HEK293 (cell line): ENCODE measurements around the gene TCERG1.

Experiments
- GLI2 ChIP-seq: fragments of 450-650 bp; formaldehyde crosslinking; IDR thresholded peaks from 2 replicates; pipeline ENCODE4; 2017; ENCODE audit warnings: missing biosample characterization, missing genetic modification characterization, low read depth, borderline replicate concordance
- IKZF3 ChIP-seq: fragments of 450-650 bp; IDR thresholded peaks from 2 replicates; pipeline ENCODE4 v1.5.0; 2018; ENCODE audit warnings: missing biosample characterization, mild to moderate bottlenecking, missing genetic modification characterization, moderate library complexity
- KLF1 ChIP-seq: fragments of 450-650 bp; formaldehyde crosslinking; IDR thresholded peaks from 2 replicates; pipeline ENCODE4 v1.5.1; 2016; ENCODE audit warnings: missing biosample characterization, missing genetic modification characterization
- MZF1 ChIP-seq: fragments of 450-650 bp; formaldehyde crosslinking; IDR thresholded peaks from 2 replicates; pipeline ENCODE4 v1.5.1; 2017; ENCODE audit warnings: missing biosample characterization, missing genetic modification characterization, borderline replicate concordance
- PATZ1 ChIP-seq: fragments of 450-650 bp; formaldehyde crosslinking; IDR thresholded peaks from 2 replicates; pipeline ENCODE4 v1.5.1; 2016; ENCODE audit warnings: missing biosample characterization, missing genetic modification characterization
- PRDM2 ChIP-seq: fragments of 450-650 bp; formaldehyde crosslinking; IDR thresholded peaks from 2 replicates; pipeline ENCODE4 v1.5.1; 2016; ENCODE audit warnings: missing biosample characterization, missing genetic modification characterization, borderline replicate concordance
- SALL2 ChIP-seq: fragments of 450-650 bp; formaldehyde crosslinking; IDR thresholded peaks from 2 replicates; pipeline ENCODE4 v1.5.0; 2017; ENCODE audit warnings: missing biosample characterization, mild to moderate bottlenecking, missing genetic modification characterization, borderline replicate concordance
- SP7 ChIP-seq: fragments of 450-650 bp; formaldehyde crosslinking; IDR thresholded peaks from 2 replicates; pipeline ENCODE4 v1.5.1; 2016; ENCODE audit warnings: missing biosample characterization, missing genetic modification characterization
- YY1 ChIP-seq: fragments of 450-650 bp; formaldehyde crosslinking; IDR thresholded peaks from 2 replicates; pipeline ENCODE4 v1.5.1; 2018; ENCODE audit warnings: missing biosample characterization, missing genetic modification characterization
- ZBTB26 ChIP-seq: fragments of 450-650 bp; formaldehyde crosslinking; optimal IDR thresholded peaks from 2 replicates; pipeline ENCODE3; 2016; ENCODE audit warnings: missing biosample characterization, mild to moderate bottlenecking, missing genetic modification characterization
- ZFP37 ChIP-seq: fragments of 450-650 bp; formaldehyde crosslinking; IDR thresholded peaks from 2 replicates; pipeline ENCODE4 v1.5.1; 2016; ENCODE audit warnings: missing biosample characterization, missing genetic modification characterization
- ZNF138 ChIP-seq: fragments of 450-650 bp; formaldehyde crosslinking; IDR thresholded peaks from 2 replicates; pipeline ENCODE4 v1.5.1; 2016; ENCODE audit warnings: missing biosample characterization, missing genetic modification characterization, borderline replicate concordance
- ZNF157 ChIP-seq: fragments of 450-650 bp; formaldehyde crosslinking; IDR thresholded peaks from 2 replicates; pipeline ENCODE4 v1.5.1; 2016; ENCODE audit warnings: missing biosample characterization, missing genetic modification characterization
- ZNF266 ChIP-seq: fragments of 450-650 bp; formaldehyde crosslinking; IDR thresholded peaks from 2 replicates; pipeline ENCODE4 v1.5.1; 2016; ENCODE audit warnings: missing biosample characterization, missing genetic modification characterization, low read depth
- ZNF274 ChIP-seq, 2 experiments: fragments of 200-500 bp in 1 of 2; fragments of 450-650 bp in 1 of 2; sonication (Bioruptor generic) in 1 of 2; formaldehyde crosslinking in 1 of 2; IDR thresholded peaks; 2 replicates each; pipeline versions ENCODE4 v1.5.1 to v1.6.1; 2014 to 2016; ENCODE audit warnings: borderline replicate concordance in 1 of 2, inconsistent platforms in 1 of 2, low read length in 1 of 2, missing biosample characterization in 1 of 2, missing genetic modification characterization in 1 of 2
- ZNF280D ChIP-seq: fragments of 450-650 bp; formaldehyde crosslinking; IDR thresholded peaks from 2 replicates; pipeline ENCODE4 v1.5.1; 2016; ENCODE audit warnings: missing biosample characterization, missing genetic modification characterization
- ZNF311 ChIP-seq: fragments of 450-650 bp; formaldehyde crosslinking; IDR thresholded peaks from 2 replicates; pipeline ENCODE4 v1.5.1; 2017; ENCODE audit warnings: missing biosample characterization, missing genetic modification characterization, borderline replicate concordance
- ZNF473 ChIP-seq: fragments of 450-650 bp; formaldehyde crosslinking; IDR thresholded peaks from 2 replicates; pipeline ENCODE4 v1.5.1; 2017; ENCODE audit warnings: missing biosample characterization, missing genetic modification characterization
- ZNF544 ChIP-seq: fragments of 450-650 bp; formaldehyde crosslinking; IDR thresholded peaks from 2 replicates; pipeline ENCODE4 v1.5.0; 2017; ENCODE audit warnings: missing biosample characterization, missing genetic modification characterization
- ZNF580 ChIP-seq: fragments of 450-650 bp; formaldehyde crosslinking; IDR thresholded peaks from 2 replicates; pipeline ENCODE4 v1.5.1; 2016; ENCODE audit warnings: missing biosample characterization, missing genetic modification characterization
- ZNF596 ChIP-seq: fragments of 450-650 bp; IDR thresholded peaks from 2 replicates; pipeline ENCODE4 v1.5.0; 2018; ENCODE audit warnings: missing biosample characterization, mild to moderate bottlenecking, missing genetic modification characterization, moderate library complexity
- ZNF624 ChIP-seq: fragments of 450-650 bp; formaldehyde crosslinking; IDR thresholded peaks from 2 replicates; pipeline ENCODE4 v1.5.1; 2017; ENCODE audit warnings: missing biosample characterization, missing genetic modification characterization
- ZNF639 ChIP-seq: fragments of 450-650 bp; formaldehyde crosslinking; IDR thresholded peaks from 2 replicates; pipeline ENCODE4 v1.5.1; 2016; ENCODE audit warnings: missing biosample characterization, missing genetic modification characterization
- ZSCAN23 ChIP-seq: fragments of 450-650 bp; formaldehyde crosslinking; IDR thresholded peaks from 2 replicates; pipeline ENCODE4 v1.5.1; 2016; ENCODE audit warnings: missing biosample characterization, missing genetic modification characterization

The TCERG1 gene

GRCh38 chr5:146446861-146447733 is at the start of gene TCERG1 (continued):
- TF ChIP-seq ZNF274 (IDR thresholded peaks at IDR 0.05; ENCODE audit: low read length) = no peak
- TF ChIP-seq ZNF274 (tag by site-specific recombination; IDR thresholded peaks at IDR 0.05; ENCODE audit: borderline replicate concordance) = no peak
- no peak for TF ChIP-seq ZNF266 (tag by site-specific recombination)
- TF ChIP-seq ZNF544 (tag by site-specific recombination) = no peak
- peak; percentile 94 for TF ChIP-seq YY1 (tag by site-specific recombination)
- TF ChIP-seq SP7 = 0 out of 2 replicates have a peak, but pooled peaks have one; percentile 31
- TF ChIP-seq PRDM2 (tag by site-specific recombination) = no peak
- TF ChIP-seq ZNF639 (tag by site-specific recombination) = 0 out of 2 replicates have a peak, but pooled peaks have one; percentile 15
- TF ChIP-seq ZNF624 (tag by site-specific recombination) = no peak
- TF ChIP-seq ZNF280D (tag by site-specific recombination) = no peak
- TF ChIP-seq ZNF473 (tag by site-specific recombination) = no peak
- TF ChIP-seq ZNF311 (tag by site-specific recombination) = no peak
- 0 out of 2 replicates have a peak, but pooled peaks have one; percentile 18 for TF ChIP-seq ZSCAN23 (tag by site-specific recombination)
- TF ChIP-seq MZF1 (tag by site-specific recombination) = no peak
- peak; percentile 88 for TF ChIP-seq ZBTB26 (tag by site-specific recombination)
- TF ChIP-seq ZNF157 (tag by site-specific recombination) = no peak
- TF ChIP-seq GLI2 (tag by site-specific recombination) = no peak
- no peak for TF ChIP-seq ZNF580 (tag by site-specific recombination)
- TF ChIP-seq SALL2 (tag by site-specific recombination) = no peak
- no peak for TF ChIP-seq IKZF3
- TF ChIP-seq ZFP37 = 0 out of 2 replicates have a peak, but pooled peaks have one; percentile 94
- no peak for TF ChIP-seq ZNF596 (tag by site-specific recombination)
- peak; percentile 81 for TF ChIP-seq PATZ1 (tag by site-specific recombination)
- TF ChIP-seq ZNF138 (tag by site-specific recombination) = no peak
- TF ChIP-seq KLF1 (tag by site-specific recombination) = no peak
